Measurements from ENCODE around the gene OR7G1.

OR7G1 gene

GRCh38 chr19:9115307-9115813 lies at the start of gene OR7G1:
OR7G1 (minus strand) TSS chr19:9115763; CDS start chr19:9115763, 0 bp downstream.
- CTCF ChIA-PET, result no interaction called here
- POLR2A ChIA-PET, result no interaction called here
- TF ChIP-seq CTCF (IDR thresholded peaks at IDR 0.05; ENCODE audit: control extremely low read depth, extremely low read depth, low read depth, missing control alignments), result no peak
- no peak for DNase-seq (ENCODE audit: extremely low spot score)

GRCh38 chr19:9165261-9165660 lies 49.7 kb upstream of the OR7G1 start:
- DNase-seq (ENCODE audit: extremely low spot score), result no peak
- ChIA-PET POLR2A (no interaction called here), CTCF (no interaction called here)
- no peak for TF ChIP-seq CTCF (IDR thresholded peaks at IDR 0.05; ENCODE audit: control extremely low read depth, extremely low read depth, low read depth, missing control alignments)

GRCh38 chr19:9161427-9161826 lies 45.9 kb upstream of the OR7G1 start:
- CTCF ChIA-PET, result no interaction called here
- POLR2A ChIA-PET, result no interaction called here
- no peak for TF ChIP-seq CTCF (IDR thresholded peaks at IDR 0.05; ENCODE audit: control extremely low read depth, extremely low read depth, low read depth, missing control alignments)

GRCh38 chr19:9159891-9160290 lies 44.3 kb upstream of the OR7G1 start:
- DNase-seq (ENCODE audit: extremely low spot score), result no peak
- ChIA-PET POLR2A (no interaction called here), CTCF (no interaction called here)
- no peak for TF ChIP-seq CTCF (IDR thresholded peaks at IDR 0.05; ENCODE audit: control extremely low read depth, extremely low read depth, low read depth, missing control alignments)

More at GRCh38 chr19:9161427-9161826, 45.9 kb upstream of the OR7G1 start:
- DNase-seq (ENCODE audit: extremely low spot score), result no peak

- ChIA-PET POLR2A (no interaction called here), CTCF (no interaction called here)
- DNase-seq (ENCODE audit: extremely low spot score), result no peak
- no peak for TF ChIP-seq CTCF (IDR thresholded peaks at IDR 0.05; ENCODE audit: control extremely low read depth, extremely low read depth, low read depth, missing control alignments)
Observed at GRCh38 chr19:9156304-9156703, 40.7 kb upstream of the OR7G1 start.

- DNase-seq (ENCODE audit: extremely low spot score), result no peak
- ChIA-PET POLR2A (no interaction called here), CTCF (no interaction called here)
- no peak for TF ChIP-seq CTCF (IDR thresholded peaks at IDR 0.05; ENCODE audit: control extremely low read depth, extremely low read depth, low read depth, missing control alignments)
Observed at GRCh38 chr19:9155591-9155990, 40.0 kb upstream of the OR7G1 start.

GRCh38 chr19:9151367-9151766 lies 35.8 kb upstream of the OR7G1 start:
- POLR2A ChIA-PET, result no interaction called here
- DNase-seq (ENCODE audit: extremely low spot score), result no peak
- CTCF ChIA-PET, result no interaction called here
- no peak for TF ChIP-seq CTCF (IDR thresholded peaks at IDR 0.05; ENCODE audit: control extremely low read depth, extremely low read depth, low read depth, missing control alignments)

Data from GM10248 (cell line).